Dedifferentiated amniotic fluid mesenchymal stem cell (primary cell): ENCODE results near the gene ACOX3.
A peak's percentile ranks its signal among the peaks of the same experiment; 100 is the strongest.
"Not testable (repeated sequence)": the region's sequence is repeated elsewhere in the genome, so short reads cannot be mapped to it uniquely, and the experiment has no call there.

Experiments
- DNase-seq: peaks from one replicate; pipeline ENCODE4 v3.0.0-alpha.2; 2016; ENCODE audit errors: extremely low spot score

The ACOX3 gene

GRCh38 chr4:8434251-8435073, 6.1 kb downstream of the ACOX3 start:
- DNase-seq = no peak

GRCh38 chr4:8433136-8433535, 7.4 kb downstream of the ACOX3 start:
- no peak for DNase-seq

DNA sequence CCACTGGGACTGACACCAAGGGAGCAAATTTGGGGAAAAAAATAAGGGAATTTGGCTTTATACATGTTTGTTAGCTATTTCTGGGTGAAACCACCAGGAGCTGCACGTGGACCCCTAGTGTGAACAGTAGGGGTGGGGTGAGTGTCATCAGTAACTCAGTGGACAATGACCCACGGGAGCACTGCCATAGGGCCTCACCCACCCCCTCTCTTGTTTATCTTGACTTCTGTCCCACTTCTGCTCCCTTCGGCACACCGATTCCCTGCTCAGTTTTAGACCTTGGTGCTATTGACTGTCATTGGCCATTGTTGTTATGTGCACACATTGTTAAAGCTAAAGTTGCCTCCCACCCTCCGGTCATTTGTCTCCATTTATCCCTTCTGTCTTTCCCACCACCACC, 9.0 kb downstream of the ACOX3 start:
- no peak for DNase-seq

DNA sequence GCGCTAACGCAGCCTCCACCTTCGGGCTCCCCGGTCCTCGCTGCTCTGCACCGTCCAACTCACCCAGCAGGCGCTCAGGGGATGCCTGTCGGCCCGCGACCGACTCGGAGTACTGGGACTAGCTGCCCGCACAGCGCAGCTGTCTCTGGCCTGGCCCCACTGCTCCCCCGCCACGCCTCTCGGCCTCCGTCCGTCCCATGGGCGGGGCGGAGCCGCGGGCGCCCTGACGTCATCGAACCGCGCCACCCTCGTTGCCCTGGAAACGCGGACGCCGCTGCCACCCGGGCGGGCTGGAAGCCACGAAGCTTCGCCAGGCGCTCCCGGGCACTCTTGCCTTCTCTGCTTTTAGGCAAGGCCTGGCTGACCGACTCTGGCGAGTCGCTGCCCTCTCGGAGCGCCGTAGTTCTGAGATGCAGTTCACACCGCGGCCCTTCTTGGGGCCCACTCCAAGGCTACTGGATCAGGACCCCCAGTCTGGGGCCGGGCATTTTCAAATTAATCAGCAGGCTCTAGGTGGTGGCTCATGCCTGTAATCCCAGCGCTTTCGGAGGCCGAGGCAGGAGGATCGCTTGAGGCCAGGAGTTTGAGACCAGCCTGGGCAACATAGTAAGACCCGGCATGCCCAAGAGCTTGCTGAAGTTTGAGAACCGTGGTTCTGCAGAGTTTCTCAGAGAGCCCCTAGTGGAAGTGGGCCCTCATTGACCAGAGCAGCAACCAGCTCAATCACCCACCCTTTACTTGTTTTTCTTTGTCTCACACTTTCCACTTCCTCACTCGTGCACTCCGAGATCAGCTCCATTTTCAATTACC, 12.0 kb downstream of the ACOX3 start:
- peak; percentile 77 for DNase-seq

- DNase-seq = peak; percentile 31
Observed at GRCh38 chr4:8427761-8428287, 12.7 kb downstream of the ACOX3 start.

- no peak for DNase-seq
Observed at GRCh38 chr4:8427262-8427661, 13.3 kb downstream of the ACOX3 start.

DNA sequence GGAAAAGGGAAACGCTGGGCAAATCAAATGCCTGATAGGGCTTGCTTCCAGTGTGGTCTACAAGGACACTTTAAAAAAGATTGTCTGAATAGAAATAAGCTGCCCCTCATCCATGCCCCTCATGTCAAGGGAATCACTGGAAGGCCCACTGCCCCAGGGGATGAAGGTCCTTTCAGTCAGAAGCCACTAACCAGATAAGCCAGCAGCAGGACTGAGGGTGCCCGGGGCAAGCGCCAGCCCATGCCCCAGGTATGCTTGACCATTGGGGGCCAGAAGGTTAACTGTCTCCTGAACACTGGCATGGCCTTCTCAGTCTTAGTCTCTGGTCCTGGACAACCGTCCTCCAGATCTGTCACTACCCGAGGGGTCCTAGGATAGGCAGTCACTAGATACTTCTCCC, 17.7 kb downstream of the ACOX3 start:
- DNase-seq = no peak

- no peak for DNase-seq
Observed at GRCh38 chr4:8422327-8422726, 18.2 kb downstream of the ACOX3 start.

- not testable (repeated sequence) for DNase-seq
Observed at GRCh38 chr4:8420151-8420550, 20.4 kb downstream of the ACOX3 start.

DNA sequence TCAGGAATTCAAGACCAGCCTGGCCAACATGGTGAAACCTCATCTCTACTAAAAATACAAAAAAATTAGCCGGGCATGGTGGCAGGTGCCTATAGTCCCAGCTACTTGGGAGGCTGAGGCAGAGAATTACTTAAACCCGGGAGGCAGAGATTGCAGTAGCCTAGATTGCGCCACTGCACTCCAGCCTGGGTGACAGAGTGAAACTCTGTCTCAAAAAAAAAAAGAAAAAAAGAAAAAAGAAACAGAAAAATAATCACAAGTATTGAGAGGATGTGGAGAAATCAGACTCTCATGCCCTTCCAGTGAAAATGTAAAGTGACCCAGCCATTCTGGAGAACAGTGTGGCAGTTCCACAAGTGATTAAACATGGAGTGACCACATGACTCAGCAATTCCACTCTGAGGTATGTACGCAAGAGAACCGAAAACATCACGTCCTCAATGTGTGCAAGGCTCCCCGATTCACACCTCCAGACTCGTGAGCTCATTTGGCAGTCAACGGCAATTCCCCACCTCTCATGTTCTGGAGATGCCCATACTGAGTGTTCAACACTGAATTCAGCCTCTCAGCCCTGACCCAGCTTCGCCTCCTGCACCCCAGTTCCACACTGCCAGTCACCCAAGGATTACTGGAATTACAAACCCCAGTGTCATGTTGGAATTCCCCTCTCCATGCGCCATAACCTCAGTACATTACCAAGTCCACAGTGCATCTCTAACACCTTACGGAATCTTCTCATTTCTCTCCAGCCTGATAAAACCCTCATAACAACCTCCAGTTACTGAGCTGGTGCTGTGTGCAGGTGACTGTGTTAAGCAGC, 21.1 kb downstream of the ACOX3 start:
- no peak for DNase-seq

DNA sequence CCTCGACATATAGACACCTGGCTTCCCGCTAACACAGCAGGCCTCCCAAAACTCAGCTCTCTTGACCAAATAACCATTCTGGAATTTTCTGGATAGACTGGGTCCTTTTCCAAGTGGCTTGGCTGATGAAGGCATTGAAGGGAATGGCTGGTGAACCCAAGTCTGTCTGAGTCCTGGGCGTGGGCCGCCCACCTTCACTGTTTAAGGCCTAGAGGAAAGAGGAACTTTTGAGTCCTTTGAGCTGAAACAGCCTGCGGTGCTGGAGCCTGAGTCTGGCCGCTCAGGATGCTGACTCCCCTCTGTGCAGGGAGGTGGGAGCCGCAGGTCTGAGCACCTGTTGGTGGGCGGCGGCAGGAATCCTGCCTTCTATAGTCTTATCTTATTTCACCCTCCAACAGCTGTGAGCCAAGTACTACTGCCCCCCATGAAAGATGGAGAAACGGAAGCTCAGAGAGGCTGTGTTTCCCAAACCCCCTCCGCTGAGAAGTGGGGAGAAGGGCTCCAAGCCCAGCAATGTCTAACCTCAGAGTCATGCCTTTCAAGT, 23.4 kb downstream of the ACOX3 start:
- no peak for DNase-seq

GRCh38 chr4:8414377-8414776, 26.1 kb downstream of the ACOX3 start:
- no peak for DNase-seq

- DNase-seq = no peak
Observed at GRCh38 chr4:8412288-8412687, 28.2 kb downstream of the ACOX3 start.

- no peak for DNase-seq
Observed at GRCh38 chr4:8411351-8412180, 29.0 kb downstream of the ACOX3 start.

GRCh38 chr4:8410641-8411271, 29.8 kb downstream of the ACOX3 start:
- no peak for DNase-seq

GRCh38 chr4:8410066-8410625, 30.4 kb downstream of the ACOX3 start:
- DNase-seq = no peak

DNA sequence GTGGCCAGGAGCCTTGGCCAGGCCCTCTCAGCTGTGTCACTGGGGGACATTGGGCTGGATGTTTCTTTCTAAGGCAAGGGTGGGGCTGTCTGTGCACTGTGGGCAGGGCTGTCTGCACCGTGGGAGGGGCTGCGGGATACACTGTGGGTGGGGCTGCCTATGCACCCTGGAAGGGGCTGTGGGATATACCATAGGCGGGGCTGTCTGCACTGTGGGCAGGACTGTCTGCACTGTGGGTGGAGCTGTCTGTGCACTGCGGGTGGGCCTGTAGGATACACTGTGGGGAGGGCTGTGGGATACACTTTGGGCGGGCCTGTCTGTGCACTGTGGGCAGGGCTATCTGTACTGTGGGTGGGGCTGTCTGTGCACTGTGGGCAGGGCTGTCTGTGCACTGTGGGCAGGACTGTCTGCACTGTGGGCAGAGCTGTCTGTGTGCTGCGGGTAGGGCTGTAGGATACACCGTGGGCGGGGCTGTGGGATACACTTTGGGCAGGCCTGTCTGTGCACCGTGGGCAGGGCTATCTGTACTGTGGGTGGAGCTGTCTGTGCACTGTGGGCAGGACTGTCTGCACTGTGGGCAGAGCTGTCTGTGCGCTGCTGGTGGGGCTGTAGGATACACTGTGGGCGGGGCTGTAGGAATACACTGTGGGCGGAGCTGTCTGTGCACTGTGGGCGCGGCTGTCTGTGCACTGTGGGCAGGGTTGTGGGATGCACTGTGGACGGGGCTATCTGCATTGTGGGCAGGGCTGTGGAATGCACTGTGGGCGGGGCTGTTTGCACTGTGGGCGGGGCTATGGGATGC, 31.1 kb downstream of the ACOX3 start:
- no peak for DNase-seq

GRCh38 chr4:8407756-8408155, 32.8 kb downstream of the ACOX3 start:
- DNase-seq = no peak

DNA sequence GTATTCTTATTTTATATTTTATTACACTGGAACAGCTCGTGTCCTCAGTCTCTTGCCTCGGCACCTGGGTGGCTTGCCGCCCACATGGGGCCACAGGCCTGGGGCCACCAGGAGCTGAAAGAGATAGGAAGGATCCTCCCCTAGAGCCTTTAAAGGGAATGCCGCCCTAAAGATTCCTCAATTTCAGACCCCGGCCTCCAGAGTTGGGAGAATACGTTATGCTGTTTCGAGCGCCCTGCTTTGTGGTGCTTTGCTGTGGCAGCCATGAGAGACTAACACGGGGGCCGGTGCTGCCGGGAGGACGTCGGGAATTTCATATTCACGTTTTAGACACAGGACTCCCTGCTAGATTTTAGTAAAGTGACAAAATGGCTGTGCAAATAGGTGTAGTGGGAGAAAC, 33.2 kb downstream of the ACOX3 start:
- DNase-seq = no peak
